Stimulated activated CD4-positive, alpha-beta T cell treated with anti-CD3 and anti-CD28 coated beads, Interleukin-15, amount 100 ng/mL, for 24 hours (primary cell): ENCODE results near the gene OR10J1.
"Not testable (repeated sequence)": the region's sequence is repeated elsewhere in the genome, so short reads cannot be mapped to it uniquely, and the experiment has no call there.

Experiments used
- DNase-seq: peaks from one replicate; pipeline ENCODE4 v3.0.0-alpha.2; 2020

The OR10J1 gene, protein sequence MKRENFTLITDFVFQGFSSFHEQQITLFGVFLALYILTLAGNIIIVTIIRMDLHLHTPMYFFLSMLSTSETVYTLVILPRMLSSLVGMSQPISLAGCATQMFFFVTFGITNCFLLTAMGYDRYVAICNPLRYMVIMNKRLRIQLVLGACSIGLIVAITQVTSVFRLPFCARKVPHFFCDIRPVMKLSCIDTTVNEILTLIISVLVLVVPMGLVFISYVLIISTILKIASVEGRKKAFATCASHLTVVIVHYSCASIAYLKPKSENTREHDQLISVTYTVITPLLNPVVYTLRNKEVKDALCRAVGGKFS

DNA sequence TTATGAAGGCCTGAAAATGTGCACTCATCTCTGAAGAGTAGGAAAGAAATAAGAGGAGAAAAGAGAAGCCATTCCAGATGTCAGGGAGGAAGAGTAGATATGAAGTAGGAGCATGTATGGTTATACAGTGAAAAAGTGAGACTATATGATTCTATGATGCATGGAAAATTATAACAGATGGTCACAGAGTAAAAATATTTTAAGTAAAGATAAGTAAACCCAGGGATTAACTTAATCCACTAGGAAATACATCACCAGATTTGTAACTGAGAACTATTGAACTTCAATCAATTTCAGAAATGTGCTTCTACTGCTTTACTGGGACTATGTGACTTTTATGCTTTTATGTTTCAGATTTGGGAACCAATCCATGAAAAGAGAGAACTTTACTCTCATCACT lies at the start of gene OR10J1:
Gene OR10J1, plus strand, starts transcription at position 301 of the 400 bp plus-strand sequence. Its CDS starts 70 bp downstream, at position 371.
- DNase-seq = no peak

DNA sequence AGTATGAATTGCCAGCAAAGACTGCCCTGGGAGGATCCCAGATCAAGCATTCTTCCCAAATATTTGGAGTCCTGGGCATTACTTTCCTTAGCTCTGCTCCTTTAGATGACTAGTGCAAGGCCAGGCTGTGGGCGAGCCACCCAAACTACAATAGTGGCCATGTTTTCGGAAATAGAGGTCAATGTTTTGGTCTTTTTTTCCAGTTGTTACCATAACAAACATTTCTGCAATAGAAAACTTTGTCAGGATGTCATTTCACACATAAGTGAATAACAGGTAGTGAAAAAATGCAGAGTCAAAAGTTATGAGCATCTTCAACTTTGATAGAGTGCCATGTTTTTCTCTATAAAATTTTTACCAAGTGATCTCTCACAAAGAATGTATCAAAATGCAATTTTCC lies 32.7 kb upstream of the OR10J1 start:
- no peak for DNase-seq

- no peak for DNase-seq
Measured at GRCh38 chr1:159408862-159409400, 30.6 kb upstream of the OR10J1 start.

DNA sequence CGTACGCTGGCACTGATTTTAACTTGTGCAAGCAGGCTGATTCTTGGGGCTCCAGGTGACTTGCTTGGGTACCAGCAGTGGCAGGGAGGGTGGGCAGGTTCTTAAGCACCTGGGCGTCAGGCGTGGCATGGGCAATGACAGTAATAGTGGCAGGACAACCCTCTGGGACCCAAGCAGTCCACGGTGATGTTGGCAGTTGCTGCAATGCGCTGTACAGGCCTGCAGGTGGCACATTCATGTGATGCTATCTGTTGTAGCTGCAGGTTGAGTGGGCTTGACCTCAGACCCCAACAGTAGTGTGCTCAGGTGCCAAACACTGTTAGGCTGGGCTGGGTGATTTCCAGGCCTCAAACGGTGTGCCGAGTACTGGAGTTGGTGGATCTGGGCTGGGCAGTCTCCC lies 17.7 kb upstream of the OR10J1 start:
- DNase-seq = no peak

- no peak for DNase-seq
Measured at GRCh38 chr1:159428536-159428935, 11.0 kb upstream of the OR10J1 start.

DNA sequence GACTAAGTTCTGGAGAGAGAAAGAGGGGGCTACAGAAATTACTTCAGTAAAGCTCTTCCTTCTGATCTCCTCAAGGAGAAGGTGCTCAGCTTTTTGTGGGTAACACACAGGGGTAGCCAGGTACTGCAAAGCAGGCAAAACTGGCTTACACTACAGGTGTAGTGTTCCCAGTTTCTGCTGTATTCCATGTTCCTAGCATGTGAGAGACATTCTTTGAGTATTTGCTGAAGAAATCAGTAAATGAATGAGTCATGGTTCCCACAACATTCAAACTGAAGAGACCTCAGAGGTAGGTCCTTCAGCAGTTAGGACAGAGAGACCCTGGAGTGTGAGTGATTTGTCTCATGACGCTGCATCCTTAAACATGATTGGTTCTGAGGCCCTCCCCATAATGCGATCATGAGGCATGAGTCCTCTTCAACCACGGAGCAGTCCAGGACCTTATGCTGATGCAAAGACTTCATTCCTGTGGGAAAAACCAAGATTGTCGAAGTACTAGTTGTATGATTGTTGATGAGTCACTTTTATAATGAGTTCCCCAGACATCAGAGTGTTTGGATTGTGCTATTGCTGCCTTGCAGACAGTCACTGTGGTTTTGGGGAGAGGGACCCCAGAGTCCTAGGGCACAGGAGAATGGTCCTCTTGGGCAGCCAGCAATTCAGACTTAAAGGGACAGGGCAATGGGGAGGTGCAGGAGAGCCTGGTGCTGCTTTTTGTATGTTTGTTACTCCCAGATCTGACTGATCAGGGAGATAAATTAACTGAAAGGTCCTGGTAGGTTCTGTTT lies 10.3 kb upstream of the OR10J1 start:
- no peak for DNase-seq

DNA sequence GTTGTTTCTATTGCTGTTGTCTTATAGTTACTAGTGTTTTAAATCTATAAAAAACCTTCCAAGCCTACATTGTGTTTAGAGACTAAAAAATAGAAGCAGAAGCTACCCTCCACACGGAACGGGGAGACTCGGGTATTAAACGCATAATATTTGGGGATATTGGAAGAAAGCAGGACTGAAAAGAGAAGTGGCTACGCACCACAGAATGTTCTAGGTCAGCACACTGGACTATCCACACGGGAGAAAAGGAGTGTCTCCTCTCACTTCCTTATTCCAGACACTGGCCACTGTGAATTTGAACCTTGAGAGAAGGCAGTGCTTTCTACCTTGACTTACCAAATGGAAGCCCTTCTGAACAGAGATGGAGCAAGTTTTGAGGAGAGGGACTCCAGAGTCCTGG lies 8.5 kb upstream of the OR10J1 start:
- DNase-seq = no peak

- DNase-seq = no peak
Measured at GRCh38 chr1:159431904-159432303, 7.6 kb upstream of the OR10J1 start, which contains the start of gene OR10J4. OR10J4 (plus strand) TSS chr1:159432204.

- no peak for DNase-seq
Measured at GRCh38 chr1:159436469-159436868, 3.1 kb upstream of the OR10J1 start.

GRCh38 chr1:159441360-159441759 lies 1.8 kb downstream of the OR10J1 start:
- DNase-seq = no peak

DNA sequence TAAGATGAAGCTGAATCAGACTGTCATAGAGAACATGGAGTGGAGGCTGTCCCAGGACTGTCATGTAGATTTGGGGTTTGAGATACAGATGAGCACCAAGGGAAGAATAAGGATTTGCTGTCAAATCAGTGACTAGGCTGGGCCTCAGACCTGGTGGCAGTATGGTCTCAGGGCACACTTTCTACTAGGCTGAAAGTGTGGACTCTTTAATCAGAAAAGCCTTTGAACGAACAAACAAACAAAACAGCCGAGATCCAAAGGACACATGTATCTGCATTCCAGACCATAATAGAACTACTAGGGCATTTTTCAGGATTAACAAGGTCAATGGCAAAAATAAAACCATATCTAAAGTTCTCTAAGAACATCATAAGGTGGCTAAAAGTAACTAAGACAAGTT lies 2.9 kb downstream of the OR10J1 start:
- no peak for DNase-seq

GRCh38 chr1:159443066-159443750 lies 3.7 kb downstream of the OR10J1 start:
- DNase-seq = no peak

DNA sequence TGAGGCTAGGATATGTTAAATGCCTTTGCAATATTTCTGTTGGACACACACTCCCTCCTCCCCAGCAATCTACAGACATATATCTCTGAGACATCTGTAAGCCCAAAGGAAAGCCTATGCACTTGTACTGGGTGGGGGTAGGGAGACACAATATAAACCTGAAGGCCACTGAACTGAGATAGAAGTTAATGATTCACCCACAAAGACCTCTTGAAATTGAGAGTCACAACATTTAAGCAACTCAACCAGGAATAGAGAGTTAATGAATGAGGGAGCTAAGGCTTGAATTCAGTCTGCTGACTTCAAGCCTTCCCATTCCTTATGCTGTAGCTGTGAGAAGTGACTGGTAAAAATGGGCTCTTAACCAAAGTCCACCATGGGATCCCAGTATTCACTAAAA lies 5.0 kb downstream of the OR10J1 start:
- no peak for DNase-seq

GRCh38 chr1:159448181-159448580 lies 8.7 kb downstream of the OR10J1 start:
- no peak for DNase-seq

DNA sequence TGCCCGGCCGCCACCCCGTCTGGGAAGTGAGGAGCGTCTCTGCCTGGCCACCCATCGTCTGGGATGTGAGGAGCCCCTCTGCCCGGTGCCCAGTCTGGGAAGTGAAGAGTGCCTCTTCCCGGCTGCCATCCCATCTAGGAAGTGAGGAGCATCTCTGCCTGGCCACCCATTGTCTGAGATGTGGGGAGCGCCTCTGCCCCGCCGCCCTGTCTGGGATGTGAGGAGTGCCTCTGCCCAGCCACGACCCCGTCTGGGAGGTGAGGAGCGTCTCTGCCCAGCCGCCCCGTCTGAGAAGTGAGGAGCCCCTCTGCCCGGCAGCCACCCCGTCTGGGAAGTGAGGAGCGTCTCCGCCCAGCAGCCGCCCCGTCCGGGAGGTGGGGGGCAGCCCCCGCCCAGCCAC lies 10.1 kb downstream of the OR10J1 start:
- not testable (repeated sequence) for DNase-seq

- DNase-seq = no peak
Measured at GRCh38 chr1:159459551-159459950, 20.0 kb downstream of the OR10J1 start.

DNA sequence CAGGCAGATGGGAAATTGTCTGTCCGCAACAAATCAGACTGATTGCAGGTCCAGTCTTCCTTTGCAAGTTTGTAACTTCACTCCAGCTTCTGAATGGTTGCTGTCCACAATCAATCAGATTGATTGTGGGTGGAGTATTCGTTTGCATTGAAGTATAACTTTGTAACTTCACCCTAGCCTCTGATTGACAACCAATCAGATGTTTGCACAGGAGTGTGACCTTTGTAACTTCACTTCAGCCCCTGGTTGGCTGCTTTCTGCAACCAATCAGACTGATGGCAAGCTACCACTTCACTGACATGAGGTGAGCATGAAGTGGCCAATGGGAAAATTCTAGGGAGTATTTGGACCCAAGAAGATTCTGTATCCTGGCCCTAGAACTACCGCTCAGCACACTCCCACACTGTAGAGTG lies 25.7 kb downstream of the OR10J1 start:
- no peak for DNase-seq

GRCh38 chr1:159468321-159468720 lies 28.8 kb downstream of the OR10J1 start:
- DNase-seq = no peak

- DNase-seq = no peak
Measured at GRCh38 chr1:159469921-159470533, 30.5 kb downstream of the OR10J1 start.

DNA sequence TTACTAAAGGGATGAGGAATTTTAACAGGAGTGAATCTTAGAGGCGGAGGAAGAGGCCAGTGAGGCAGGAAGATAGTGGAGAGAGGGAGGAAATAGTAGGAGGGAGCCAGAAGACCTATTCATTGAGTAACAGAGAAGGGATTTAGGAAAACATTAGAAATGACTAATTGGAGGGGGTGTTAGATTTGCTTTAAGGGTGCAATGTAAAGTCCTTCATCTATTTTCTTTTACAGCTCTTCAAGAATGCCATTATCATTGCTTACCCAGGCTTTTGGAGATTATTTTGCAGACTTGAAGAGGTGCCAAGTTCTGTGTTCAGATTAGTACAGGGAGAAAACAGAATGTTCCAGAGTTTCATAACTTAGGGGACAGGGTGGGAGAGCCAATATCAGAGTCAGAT lies 33.8 kb downstream of the OR10J1 start:
- DNase-seq = no peak

DNA sequence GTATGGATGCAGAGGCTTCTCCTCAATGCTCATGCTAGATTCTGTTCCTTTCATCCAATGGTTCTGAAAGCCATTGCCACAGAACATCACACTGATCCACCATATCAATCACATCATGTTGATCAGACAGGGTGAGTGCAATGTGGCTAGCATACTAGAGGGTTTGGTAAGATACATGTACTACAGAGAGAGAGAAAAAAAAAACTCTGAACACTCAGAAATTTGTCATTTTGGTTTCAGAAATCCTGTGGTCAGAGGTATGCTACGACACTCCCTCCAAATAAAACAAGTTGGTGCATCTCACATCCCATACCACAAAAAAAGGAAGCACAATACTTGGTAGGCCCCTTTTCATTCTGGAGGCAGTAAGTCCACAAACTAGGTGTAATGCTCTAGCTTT lies 35.4 kb downstream of the OR10J1 start:
- no peak for DNase-seq

DNA sequence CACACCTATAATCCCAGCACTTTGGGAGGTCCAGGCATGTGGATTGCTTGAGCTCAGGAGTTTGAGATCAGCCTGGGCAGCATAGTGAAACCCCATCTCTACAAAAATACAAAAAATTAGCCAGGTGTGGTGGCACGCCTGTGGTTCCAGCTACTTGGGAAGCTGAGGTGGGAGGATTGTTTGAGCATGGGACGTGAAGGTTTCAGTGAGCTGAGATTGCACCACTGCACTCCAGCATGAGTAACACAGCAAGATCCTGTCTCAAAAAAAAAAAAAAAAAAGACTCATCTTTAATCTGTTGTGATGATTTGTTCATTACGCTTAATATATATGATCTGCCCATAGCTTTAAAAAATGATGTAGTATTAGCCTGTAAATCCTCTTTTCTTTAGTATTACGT lies 44.0 kb downstream of the OR10J1 start:
- DNase-seq = no peak
